SIG-M5 (cell line): ENCODE results near the gene SLC1A5.

Source experiments
- DNase-seq: peaks from one replicate; lab custom pipeline; 2025; lab: John Stamatoyannopoulos, UW

SLC1A5 gene

GRCh38 chr19:46742926-46743480, 45.4 kb downstream of the SLC1A5 start:
- no peak for DNase-seq

- no peak for DNase-seq
These were observed 46.9 kb downstream of the SLC1A5 start for GRCh38 chr19:46741447-46741846.

- DNase-seq, result no peak
These were observed 49.1 kb downstream of the SLC1A5 start for GRCh38 chr19:46739290-46739771.

GRCh38 chr19:46737761-46738171, 50.6 kb downstream of the SLC1A5 start:
- DNase-seq, result no peak

- no peak for DNase-seq
These were observed 51.1 kb downstream of the SLC1A5 start for GRCh38 chr19:46737298-46737654.

- no peak for DNase-seq
These were observed 51.7 kb downstream of the SLC1A5 start for GRCh38 chr19:46736531-46737297.

- no peak for DNase-seq
These were observed 54.6 kb downstream of the SLC1A5 start for GRCh38 chr19:46733690-46734292.

GRCh38 chr19:46732966-46733689, 55.3 kb downstream of the SLC1A5 start:
- DNase-seq, result peak; percentile 50

- DNase-seq, result no peak
These were observed 56.0 kb downstream of the SLC1A5 start for GRCh38 chr19:46732172-46732938.

- DNase-seq, result no peak
These were observed 56.8 kb downstream of the SLC1A5 start for GRCh38 chr19:46731584-46731983.

GRCh38 chr19:46731007-46731501, 57.3 kb downstream of the SLC1A5 start:
- no peak for DNase-seq

GRCh38 chr19:46730595-46730994, 57.8 kb downstream of the SLC1A5 start:
- DNase-seq, result no peak

- no peak for DNase-seq
These were observed 58.2 kb downstream of the SLC1A5 start for GRCh38 chr19:46730187-46730586.

- DNase-seq, result no peak
These were observed 58.7 kb downstream of the SLC1A5 start for GRCh38 chr19:46729696-46730095.

- DNase-seq, result no peak
These were observed 59.6 kb downstream of the SLC1A5 start for GRCh38 chr19:46728693-46729339.

- no peak for DNase-seq
These were observed 60.2 kb downstream of the SLC1A5 start for GRCh38 chr19:46728208-46728607.

GRCh38 chr19:46727757-46728156, 60.6 kb downstream of the SLC1A5 start:
- no peak for DNase-seq

GRCh38 chr19:46726971-46727501, 61.4 kb downstream of the SLC1A5 start:
- no peak for DNase-seq

- no peak for DNase-seq
These were observed 61.8 kb downstream of the SLC1A5 start for GRCh38 chr19:46726551-46726950.

GRCh38 chr19:46725859-46726393, 62.5 kb downstream of the SLC1A5 start:
- DNase-seq, result no peak
